GM21526 (cell line): Measurements from ENCODE around the gene TAOK3.
"Not testable (repeated sequence)": the region's sequence is repeated elsewhere in the genome, so short reads cannot be mapped to it uniquely, and the experiment has no call there.

Experiments used
- ATAC-seq: cut with Tn5 transposase; IDR thresholded peaks from one replicate; pipeline ENCODE4 v1.9.1; 2021; ENCODE audit warnings: moderate library complexity; ENCODE audit not compliant: unreplicated experiment, low FRiP score

The TAOK3 gene

GRCh38 chr12:118151755-118152154 lies 221.0 kb downstream of the TAOK3 start:
- no peak for ATAC-seq

- no peak for ATAC-seq
Observed at GRCh38 chr12:118150625-118151024, 222.1 kb downstream of the TAOK3 start.

GRCh38 chr12:118148287-118148686 lies 224.4 kb downstream of the TAOK3 start:
- ATAC-seq, result no peak

- ATAC-seq, result no peak
Observed at GRCh38 chr12:118145798-118146156, 226.9 kb downstream of the TAOK3 start.

- peak; percentile 52 for ATAC-seq
Observed at GRCh38 chr12:118145113-118145797, 227.5 kb downstream of the TAOK3 start.

GRCh38 chr12:118144499-118144898 lies 228.2 kb downstream of the TAOK3 start:
- ATAC-seq, result no peak

GRCh38 chr12:118140825-118141224 lies 231.9 kb downstream of the TAOK3 start:
- no peak for ATAC-seq

- no peak for ATAC-seq
Observed at GRCh38 chr12:118137148-118137678, 235.5 kb downstream of the TAOK3 start.

- peak; percentile 41 for ATAC-seq
Observed at GRCh38 chr12:118136559-118137003, 236.1 kb downstream of the TAOK3 start.

- ATAC-seq, result peak; percentile 95
Observed at GRCh38 chr12:118135788-118136558, 236.7 kb downstream of the TAOK3 start, which contains the start of gene PEBP1. PEBP1 (plus strand) TSS chr12:118136124; CDS start chr12:118136210, 86 bp downstream.

- not testable (repeated sequence) for ATAC-seq
Observed at GRCh38 chr12:118129436-118129835, 243.3 kb downstream of the TAOK3 start.

GRCh38 chr12:118127867-118128266 lies 244.8 kb downstream of the TAOK3 start:
- no peak for ATAC-seq

- no peak for ATAC-seq
Observed at GRCh38 chr12:118126119-118126757, 246.5 kb downstream of the TAOK3 start.

GRCh38 chr12:118125743-118126118 lies 247.0 kb downstream of the TAOK3 start:
- no peak for ATAC-seq

- ATAC-seq, result no peak
Observed at GRCh38 chr12:118124333-118124874, 248.3 kb downstream of the TAOK3 start.

GRCh38 chr12:118122264-118122663 lies 250.4 kb downstream of the TAOK3 start:
- no peak for ATAC-seq

- no peak for ATAC-seq
Observed at GRCh38 chr12:118120579-118121363, 251.9 kb downstream of the TAOK3 start.

- ATAC-seq, result no peak
Observed at GRCh38 chr12:118119449-118119879, 253.2 kb downstream of the TAOK3 start.

GRCh38 chr12:118109088-118109487 lies 263.6 kb downstream of the TAOK3 start:
- no peak for ATAC-seq

GRCh38 chr12:118107694-118108093 lies 265.0 kb downstream of the TAOK3 start:
- ATAC-seq, result no peak
